HG03558 (cell line): ENCODE measurements around the gene NRAP.

Experiments
- ATAC-seq: cut with Tn5 transposase; IDR thresholded peaks from one replicate; pipeline ENCODE4 v1.9.1; 2021; ENCODE audit warnings: moderate number of reproducible peaks; ENCODE audit not compliant: unreplicated experiment; ENCODE audit errors: extremely low read depth

The NRAP gene, protein sequence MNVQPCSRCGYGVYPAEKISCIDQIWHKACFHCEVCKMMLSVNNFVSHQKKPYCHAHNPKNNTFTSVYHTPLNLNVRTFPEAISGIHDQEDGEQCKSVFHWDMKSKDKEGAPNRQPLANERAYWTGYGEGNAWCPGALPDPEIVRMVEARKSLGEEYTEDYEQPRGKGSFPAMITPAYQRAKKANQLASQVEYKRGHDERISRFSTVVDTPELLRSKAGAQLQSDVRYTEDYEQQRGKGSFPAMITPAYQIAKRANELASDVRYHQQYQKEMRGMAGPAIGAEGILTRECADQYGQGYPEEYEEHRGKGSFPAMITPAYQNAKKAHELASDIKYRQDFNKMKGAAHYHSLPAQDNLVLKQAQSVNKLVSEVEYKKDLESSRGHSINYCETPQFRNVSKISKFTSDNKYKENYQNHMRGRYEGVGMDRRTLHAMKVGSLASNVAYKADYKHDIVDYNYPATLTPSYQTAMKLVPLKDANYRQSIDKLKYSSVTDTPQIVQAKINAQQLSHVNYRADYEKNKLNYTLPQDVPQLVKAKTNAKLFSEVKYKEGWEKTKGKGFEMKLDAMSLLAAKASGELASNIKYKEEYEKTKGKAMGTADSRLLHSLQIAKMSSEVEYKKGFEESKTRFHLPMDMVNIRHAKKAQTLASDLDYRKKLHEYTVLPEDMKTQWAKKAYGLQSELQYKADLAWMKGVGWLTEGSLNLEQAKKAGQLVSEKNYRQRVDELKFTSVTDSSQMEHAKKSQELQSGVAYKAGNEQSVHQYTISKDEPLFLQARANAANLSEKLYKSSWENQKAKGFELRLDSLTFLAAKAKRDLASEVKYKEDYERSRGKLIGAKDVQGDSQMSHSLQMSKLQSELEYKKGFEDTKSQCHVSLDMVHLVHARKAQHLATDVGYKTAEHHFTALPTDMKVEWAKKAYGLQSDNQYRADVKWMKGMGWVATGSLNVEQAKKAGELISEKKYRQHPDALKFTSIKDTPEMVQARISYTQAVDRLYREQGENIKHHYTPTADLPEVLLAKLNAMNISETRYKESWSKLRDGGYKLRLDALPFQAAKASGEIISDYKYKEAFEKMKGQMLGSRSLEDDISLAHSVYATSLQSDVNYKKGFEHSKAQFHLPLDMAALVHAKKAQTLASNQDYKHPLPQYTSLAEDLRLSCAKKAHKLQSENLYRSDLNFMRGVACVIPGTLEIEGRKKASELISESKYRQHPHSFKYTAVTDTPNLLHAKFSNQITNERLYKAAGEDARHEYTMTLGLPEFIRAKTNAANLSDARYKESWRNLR (N-terminal part only)

DNA sequence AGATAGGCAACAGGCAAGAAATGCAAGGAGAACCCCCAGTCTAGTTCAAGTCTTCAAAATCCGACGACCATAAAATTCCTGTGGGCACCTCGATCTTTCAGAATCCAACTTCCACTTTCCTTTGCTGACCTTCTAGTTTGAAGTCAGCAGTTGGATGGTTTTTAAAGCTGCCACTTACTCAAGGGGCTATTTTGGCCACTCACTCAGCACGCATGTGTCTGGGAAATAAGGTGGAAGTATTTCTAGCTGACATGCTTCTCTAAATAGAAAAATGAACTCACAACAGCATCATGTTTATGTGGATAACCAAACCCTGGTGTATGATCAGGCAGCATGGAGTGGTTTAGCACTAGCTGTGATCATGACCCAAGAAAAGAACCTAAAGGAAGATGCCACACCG, at the start of gene NRAP:
Gene NRAP, minus strand, starts transcription at position 134 of the 400 bp plus-strand sequence. CDS start 159 bp downstream, outside the sequence.
- no peak for ATAC-seq

- ATAC-seq: no peak
Measured at GRCh38 chr10:113713640-113713982, 49.8 kb upstream of the NRAP start.

DNA sequence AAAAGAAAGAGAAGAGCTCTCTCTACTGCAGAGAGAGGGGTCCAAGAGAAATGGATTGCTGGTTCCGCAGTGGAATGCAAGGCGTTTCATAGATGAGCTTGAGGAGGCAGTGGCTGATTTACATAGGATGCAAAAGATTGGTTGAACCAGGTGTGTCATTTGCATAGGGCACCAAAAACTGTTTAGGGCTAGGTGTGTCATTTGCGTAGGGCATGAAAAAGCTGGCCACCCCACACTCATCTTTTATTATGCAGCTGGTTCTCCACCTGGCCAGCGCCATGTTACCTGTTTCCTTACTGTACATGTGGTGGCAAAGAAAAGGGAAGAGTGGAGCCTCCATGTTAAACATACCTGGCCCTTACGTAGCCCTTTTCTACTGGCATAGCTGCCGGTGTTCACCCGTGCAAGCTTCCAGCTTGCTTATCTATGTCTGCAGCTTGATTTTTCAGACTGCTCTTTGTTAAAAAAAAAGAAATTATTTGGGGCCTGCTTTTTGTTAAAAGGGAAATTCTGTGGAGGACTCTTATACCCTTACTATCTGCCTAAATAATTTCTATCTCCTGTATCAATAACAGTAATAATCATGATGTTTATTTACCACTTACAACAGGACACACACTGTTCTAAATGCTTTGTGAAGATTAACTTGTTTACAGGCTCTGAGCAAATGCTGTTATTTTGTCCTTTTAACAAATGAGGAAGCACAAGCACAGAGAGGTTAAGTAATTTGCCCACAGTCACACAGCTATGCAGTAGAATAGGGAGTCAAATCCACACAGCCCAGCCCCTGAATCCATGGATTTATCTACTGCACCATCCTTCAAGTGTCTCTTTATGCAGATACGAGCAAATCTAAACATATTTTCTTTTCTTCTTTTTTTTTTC, 49.2 kb upstream of the NRAP start:
- ATAC-seq: no peak

GRCh38 chr10:113712024-113712423, 48.2 kb upstream of the NRAP start:
- no peak for ATAC-seq

- no peak for ATAC-seq
Measured at GRCh38 chr10:113711142-113711541, 47.3 kb upstream of the NRAP start.

- no peak for ATAC-seq
Measured at GRCh38 chr10:113709221-113709838, 45.5 kb upstream of the NRAP start.

- ATAC-seq: no peak
Measured at GRCh38 chr10:113708640-113709039, 44.8 kb upstream of the NRAP start.

- ATAC-seq: no peak
Measured at GRCh38 chr10:113706623-113707022, 42.8 kb upstream of the NRAP start.

DNA sequence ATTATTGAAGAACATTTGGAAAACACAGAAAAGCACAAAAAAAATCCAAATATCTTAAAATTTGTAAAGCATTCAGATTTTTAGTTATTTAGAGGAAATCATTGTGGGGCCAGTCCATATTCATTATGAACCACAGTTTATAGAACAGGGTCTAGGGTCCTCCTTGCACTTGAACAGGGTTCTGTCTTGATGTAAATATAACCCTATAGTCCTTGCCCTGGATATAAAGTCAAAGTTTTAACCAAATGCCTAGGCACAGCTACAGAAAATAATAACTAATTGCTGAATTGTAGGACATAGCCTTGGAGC, 41.5 kb upstream of the NRAP start:
- no peak for ATAC-seq

DNA sequence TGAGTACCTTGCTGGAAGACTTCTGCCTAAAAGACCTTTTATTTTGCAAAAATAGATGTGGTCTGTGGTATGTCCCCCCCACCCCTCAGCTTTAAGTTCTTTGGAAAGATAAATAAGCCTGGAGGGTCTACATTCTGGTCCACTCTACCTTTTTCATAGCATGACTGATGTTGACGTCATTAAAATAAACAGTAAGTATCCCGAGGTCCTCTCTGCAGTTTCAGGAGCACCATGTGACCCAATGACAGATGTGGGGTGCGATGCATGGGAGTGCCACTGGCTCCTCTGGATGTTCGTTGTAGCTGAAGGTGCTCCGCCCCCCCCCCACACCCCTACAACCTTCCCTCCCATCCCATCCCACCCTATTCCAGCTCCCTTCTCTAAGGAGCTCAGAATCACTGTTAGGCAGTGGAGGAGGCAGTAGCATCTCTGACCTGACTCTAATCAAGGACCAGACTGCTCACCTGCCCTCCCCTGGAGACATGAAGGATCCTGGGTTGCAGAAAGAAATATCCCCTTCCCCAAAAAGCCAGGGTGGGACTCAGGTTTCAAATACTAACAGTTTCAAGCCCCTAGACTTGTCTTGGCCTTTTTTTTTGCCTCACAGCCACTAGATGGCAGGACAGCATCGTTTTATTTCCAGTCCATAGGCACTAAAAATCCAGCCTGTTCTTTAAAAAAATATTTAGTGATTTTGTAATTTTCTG, 40.9 kb upstream of the NRAP start:
- no peak for ATAC-seq

- no peak for ATAC-seq
Measured at GRCh38 chr10:113697595-113697994, 33.8 kb upstream of the NRAP start.

DNA sequence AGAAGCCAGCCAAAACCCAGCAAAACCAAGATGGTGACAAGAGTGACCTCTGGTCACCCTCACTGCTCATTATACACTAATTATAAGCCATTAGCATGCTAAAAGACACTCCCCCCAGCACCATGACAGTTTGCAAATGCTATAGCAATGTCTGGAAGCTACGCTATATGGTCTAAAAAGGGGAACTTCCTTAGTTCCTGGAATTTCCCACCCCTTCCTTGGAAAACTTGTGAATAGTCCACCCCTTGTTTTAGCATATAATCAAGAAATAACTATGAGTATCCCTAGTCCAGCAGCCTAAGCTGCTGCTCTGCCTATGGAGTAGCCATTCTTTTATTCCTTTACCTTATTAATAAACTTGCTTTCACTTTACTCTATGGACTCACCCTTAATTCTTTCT, 31.9 kb upstream of the NRAP start:
- no peak for ATAC-seq

DNA sequence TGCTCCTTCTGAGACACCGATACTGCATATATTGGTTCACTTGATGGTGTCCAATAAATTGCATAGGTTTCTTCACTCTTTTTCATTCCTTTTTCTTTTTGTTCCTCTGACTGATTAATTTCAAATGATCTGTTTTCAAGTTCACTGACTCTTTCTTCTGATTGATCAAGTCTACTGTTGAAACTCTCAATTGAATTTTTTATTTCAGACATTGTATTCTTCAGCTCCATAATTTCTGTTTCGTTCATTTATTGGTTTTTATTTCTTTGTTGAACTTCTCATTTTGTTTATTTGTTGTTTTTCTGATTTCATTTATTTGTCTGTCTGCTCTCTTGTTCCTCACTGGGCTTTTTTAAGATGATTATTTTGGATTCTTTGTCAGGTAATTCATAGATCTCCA, 29.5 kb upstream of the NRAP start:
- ATAC-seq: no peak

DNA sequence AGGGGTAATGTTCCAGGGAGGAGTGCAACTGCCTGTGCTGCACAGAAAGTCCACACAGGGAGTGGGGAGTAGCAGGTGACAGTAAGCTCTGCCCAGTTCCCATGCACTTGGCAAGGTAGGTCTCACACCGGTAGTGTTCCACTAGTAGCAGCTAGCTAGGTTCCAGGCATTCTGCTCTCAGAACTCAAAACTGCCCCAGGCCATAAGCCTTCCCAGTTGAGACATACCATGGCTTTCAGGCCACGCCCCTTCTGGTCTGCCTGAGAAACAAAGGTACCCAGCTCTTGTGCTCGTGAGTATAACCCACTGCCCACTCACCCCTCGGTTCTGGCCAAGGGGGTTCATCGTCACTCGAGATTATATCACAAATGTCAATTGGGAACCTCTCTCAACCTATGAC, 28.4 kb upstream of the NRAP start:
- no peak for ATAC-seq

DNA sequence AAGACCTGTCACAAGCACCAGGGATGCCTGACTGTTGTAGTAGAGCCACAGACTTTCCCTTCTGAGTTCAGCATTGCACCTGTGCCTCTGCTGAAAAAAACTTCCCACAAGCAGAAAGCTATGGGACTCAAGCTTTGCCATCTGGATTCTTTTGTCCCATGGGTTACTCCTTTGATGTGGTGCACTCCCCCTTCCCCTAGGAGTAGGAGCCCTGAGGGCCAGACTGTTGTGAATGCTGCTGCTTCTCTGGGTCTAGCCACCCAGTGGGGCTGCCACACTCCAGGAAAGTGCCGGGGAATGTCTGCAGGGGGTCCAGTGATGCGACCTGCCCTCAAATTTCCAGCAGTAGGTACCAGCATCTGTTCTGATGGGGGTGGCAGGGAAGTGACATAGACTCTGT, 27.5 kb upstream of the NRAP start:
- ATAC-seq: no peak

DNA sequence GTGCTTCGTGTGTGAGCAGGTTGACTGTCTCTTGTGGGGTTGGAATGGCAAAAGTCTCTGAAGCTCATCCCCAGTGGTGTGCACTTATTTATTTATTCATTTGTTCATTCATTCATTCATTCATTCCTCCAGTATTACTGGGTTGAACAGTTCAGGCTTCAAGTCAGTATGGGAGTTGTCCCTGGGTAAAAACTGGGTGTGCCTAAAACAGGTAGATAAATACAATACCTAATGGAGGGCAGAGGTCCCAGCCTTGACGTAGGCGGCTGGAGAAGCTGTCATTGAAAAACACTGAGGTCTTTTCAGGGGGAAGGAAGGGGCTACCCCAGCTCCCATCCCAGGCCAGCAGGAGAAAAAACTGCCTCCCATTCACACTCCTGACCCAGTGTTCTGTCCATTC, 26.9 kb upstream of the NRAP start:
- ATAC-seq: no peak

- ATAC-seq: no peak
Measured at GRCh38 chr10:113689574-113689973, 25.7 kb upstream of the NRAP start.

DNA sequence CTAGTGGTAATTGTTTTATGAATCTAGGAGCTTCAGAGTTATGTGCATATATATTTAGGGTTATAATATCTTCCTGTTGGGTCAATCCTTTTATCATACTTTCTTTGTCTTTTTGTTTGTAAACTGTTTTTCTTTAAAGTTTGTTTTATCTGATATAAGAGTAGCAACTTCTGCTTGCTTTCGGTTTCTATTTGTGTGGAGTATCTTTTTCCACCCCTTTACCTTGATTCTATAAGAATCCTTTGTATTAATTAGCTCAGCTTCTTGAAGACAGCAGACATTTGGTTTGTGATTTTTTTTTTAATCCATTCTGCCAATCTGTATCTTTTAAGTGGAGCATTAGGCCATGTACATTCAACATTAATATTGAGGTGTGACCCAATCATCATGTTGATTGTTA, 25.2 kb upstream of the NRAP start:
- ATAC-seq: no peak

DNA sequence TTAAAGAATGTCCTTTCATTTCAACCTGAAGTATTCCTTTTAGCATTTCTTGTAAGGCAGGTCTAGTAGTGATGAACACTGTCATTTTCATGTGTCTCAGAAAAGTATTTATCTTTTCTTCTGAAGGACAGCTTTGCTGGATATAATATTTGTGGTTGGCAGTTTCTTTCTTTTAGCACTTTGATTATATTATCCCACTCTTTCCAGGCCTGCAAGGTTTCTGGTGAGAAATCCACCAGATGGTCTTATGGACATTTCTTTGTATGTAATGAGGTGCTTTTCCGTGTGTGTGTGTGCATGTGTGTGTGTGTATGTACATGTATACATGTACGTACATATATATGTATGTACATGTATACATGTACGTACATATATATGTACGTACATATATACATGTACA, 23.2 kb upstream of the NRAP start:
- no peak for ATAC-seq
